GM20000 (cell line): Measurements from ENCODE around the gene TNS4.

Experiments
- DNase-seq: peaks from one replicate; pipeline ENCODE4 v3.0.0; 2012; ENCODE audit warnings: low spot score
- TF ChIP-seq, protein P1 (sequence below): IDR thresholded peaks from 2 replicates; pipeline ENCODE4 v1.5.1; 2012; ENCODE audit warnings: mild to moderate bottlenecking, control low read depth; ENCODE audit errors: extremely low read depth, missing control alignments

The TNS4 gene

DNA sequence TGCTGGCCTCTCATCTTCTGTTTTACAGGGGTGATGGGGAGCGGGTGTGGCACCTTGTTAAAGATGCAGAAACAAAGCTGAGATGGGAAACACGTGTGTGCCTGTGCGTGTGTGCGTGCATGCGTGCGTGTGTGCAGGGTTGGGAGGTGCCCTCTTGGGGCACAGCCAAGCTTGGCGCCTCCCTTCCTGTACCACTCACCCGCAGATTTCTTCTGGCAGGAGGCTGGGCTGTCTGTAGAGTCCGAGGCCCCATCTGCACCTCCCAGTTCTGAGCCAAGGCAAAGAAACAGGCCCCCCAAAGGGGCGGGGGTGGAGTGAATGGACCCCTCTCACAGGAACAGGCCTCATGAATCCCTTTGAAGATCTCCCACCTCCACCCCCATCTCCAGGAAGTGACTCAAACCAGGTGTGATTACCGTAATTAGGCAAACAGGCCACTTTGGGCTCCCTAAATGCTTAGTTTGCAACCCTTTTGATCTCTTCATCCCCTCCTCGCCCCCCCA lies 20.9 kb downstream of the TNS4 start:
- DNase-seq = peak; percentile 47
- TF ChIP-seq, protein P1, sequence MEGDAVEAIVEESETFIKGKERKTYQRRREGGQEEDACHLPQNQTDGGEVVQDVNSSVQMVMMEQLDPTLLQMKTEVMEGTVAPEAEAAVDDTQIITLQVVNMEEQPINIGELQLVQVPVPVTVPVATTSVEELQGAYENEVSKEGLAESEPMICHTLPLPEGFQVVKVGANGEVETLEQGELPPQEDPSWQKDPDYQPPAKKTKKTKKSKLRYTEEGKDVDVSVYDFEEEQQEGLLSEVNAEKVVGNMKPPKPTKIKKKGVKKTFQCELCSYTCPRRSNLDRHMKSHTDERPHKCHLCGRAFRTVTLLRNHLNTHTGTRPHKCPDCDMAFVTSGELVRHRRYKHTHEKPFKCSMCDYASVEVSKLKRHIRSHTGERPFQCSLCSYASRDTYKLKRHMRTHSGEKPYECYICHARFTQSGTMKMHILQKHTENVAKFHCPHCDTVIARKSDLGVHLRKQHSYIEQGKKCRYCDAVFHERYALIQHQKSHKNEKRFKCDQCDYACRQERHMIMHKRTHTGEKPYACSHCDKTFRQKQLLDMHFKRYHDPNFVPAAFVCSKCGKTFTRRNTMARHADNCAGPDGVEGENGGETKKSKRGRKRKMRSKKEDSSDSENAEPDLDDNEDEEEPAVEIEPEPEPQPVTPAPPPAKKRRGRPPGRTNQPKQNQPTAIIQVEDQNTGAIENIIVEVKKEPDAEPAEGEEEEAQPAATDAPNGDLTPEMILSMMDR = no peak

GRCh38 chr17:40479754-40480480 lies 21.5 kb downstream of the TNS4 start:
- TF ChIP-seq, protein P1 = no peak
- DNase-seq = no peak

DNA sequence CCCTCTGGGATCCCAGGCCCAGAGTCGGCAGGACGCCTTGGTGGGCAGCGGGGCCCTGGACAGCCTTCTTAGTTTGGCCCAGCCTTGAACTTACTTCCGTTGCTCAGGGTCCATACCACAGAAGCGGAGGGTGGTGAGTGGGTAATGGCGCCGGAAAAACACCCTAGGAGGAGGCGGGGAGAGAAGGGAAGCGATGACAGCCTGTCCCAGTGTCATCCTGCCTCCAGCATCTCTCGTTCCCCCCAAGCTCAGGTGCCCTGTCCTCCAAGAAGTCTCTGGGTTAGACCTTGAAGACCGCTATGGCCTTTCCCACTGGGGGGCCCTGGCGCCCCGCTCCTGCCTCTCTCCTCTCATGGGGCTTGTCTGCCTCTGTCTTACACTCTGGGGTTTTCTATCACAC lies 22.9 kb downstream of the TNS4 start:
- DNase-seq = no peak
- TF ChIP-seq, protein P1 = no peak

DNA sequence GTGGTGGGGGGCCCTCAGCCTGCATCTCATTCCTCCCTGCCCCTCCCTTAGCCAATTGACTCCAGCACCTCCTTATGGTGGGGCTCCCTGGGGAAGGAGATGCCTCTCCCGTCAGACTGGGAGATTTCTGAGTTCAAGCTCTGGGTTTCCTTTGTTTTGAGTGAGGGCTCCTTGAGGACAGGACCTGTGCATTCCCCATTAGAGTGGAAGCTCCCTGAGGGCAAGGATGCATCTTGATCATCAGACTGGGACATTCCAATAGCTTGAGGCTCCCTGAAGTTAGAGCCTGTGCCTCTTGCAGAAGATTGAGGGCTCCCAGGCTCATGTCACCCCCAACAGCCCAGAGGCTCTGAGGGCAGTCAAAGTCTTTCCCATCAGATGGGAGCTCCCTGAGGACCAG lies 23.6 kb downstream of the TNS4 start:
- TF ChIP-seq, protein P1 = no peak
- DNase-seq = no peak

- no peak for DNase-seq
- TF ChIP-seq, protein P1 = no peak
These were observed 26.1 kb downstream of the TNS4 start for GRCh38 chr17:40475234-40475908.

- TF ChIP-seq, protein P1 = no peak
- DNase-seq = no peak
These were observed 26.9 kb downstream of the TNS4 start for GRCh38 chr17:40474419-40475002.
